Stomach (tissue), 9 donors: ENCODE measurements around the gene BCAS3. TPM values are rescaled to one million over a fixed set of nuclear protein-coding genes. Genes with fewer than 3 reads are reported as not detected.
A peak's percentile ranks its signal among the peaks of the same experiment; 100 is the strongest.

Experiments
- DNase-seq, 2 donors: peaks; one replicate each; pipeline versions ENCODE4 v3.0.0 to v3.0.0-alpha.2; 2013 to 2019
- H3K27ac ChIP-seq, 5 donors: fragments of 200-600 bp in 4 of 5; sonication (generic) in 4 of 5; one replicate each; pipeline ENCODE4 v1.5.1; 2013 to 2019; ENCODE audit warnings: mild to moderate bottlenecking in 1 of 5, moderate library complexity in 1 of 5
- H3K27me3 ChIP-seq, 3 donors: fragments of 200-600 bp; sonication (generic); one replicate each; pipeline ENCODE4 v1.5.1; 2017 to 2019; ENCODE audit warnings: mixed run types in 1 of 3
- H3K36me3 ChIP-seq, 4 donors: fragments of 200-600 bp; sonication (generic); 1 replicate in 3 of 4; 2 replicates in 1 of 4; pipeline ENCODE4 v1.5.1; 2016 to 2019
- H3K4me1 ChIP-seq, 4 donors: fragments of 200-600 bp; sonication (generic); one replicate each; pipeline ENCODE4 v1.5.1; 2016 to 2019
- H3K4me3 ChIP-seq, 4 donors: fragments of 200-600 bp; sonication (generic) in 3 of 4; one replicate each; pipeline ENCODE4 v1.5.1; 2016 to 2019; ENCODE audit warnings: mild to moderate bottlenecking in 1 of 4
- H3K9me3 ChIP-seq, 4 donors: fragments of 200-600 bp; sonication (generic); one replicate each; pipeline ENCODE4 v1.5.1; 2016 to 2019
- CTCF ChIP-seq, 7 experiments: fragments of 450-650 bp in 4 of 7; fragments of 200-600 bp in 3 of 7; sonication (generic) in 3 of 7; IDR thresholded peaks; one replicate each; pipeline ENCODE4 v1.5.1; 2016 to 2019; ENCODE audit warnings: antibody characterized with exemption in 7 of 7, control low read depth in 2 of 7, mild to moderate bottlenecking in 1 of 7
- EP300 ChIP-seq: sonication (generic); formaldehyde crosslinking; IDR thresholded peaks from one replicate; pipeline ENCODE4 v1.6.1; 2017; ENCODE audit warnings: antibody characterized with exemption
- POLR2A ChIP-seq, 4 donors: fragments of 450-650 bp; IDR thresholded peaks; one replicate each; pipeline ENCODE4 v1.6.1; 2016; ENCODE audit warnings: antibody characterized with exemption in 4 of 4, control low read depth in 2 of 4, mild to moderate bottlenecking in 1 of 4, moderate library complexity in 1 of 4
- POLR2AphosphoS5 ChIP-seq, 3 donors: sonication (generic); formaldehyde crosslinking; IDR thresholded peaks; one replicate each; pipeline ENCODE4 v1.6.1; 2016; ENCODE audit warnings: antibody characterized with exemption in 3 of 3
- WGBS, 5 donors: extraction: QIAGEN DNeasy Blood & Tissue Kit in 3 of 5; methylation state at CpG; one replicate each; pipeline versions ENCODE4 v1.1.5 to v1.1.7; 2013 to 2018; 5-methylcytosine and 5-hydroxymethylcytosine counted together
- intact Hi-C: fragments of 100-400 bp; cut with DNase I; formaldehyde crosslinking; loops from one replicate; pipeline ENCODE4 v1.15.1; 2023; ENCODE audit warnings: low total_unique reads
- polyA plus RNA-seq, 3 donors: library from polyadenylated mRNA; stranded (reverse); fragments of 200-250 nt; gene quantifications; one replicate each; pipeline ENCODE4 v1.2.3, GENCODE V29; 2013
- total RNA-seq, 5 donors: library from RNA; depleted of rRNA; stranded (reverse); fragments of >200 nt; gene quantifications; one replicate each; pipeline versions ENCODE4 v1.1.0 to v1.2.3, GENCODE V29; 2014 to 2016
- donor health status: healthy with polysubstance abuse.
- donor health status: Bipolar disorder and iron deficiency.
- donor health status: healthy.

BCAS3 gene
- total and polyA plus RNA-seq, 8 donors: 4.9 to 150 (median 25.3) TPM

GRCh38 chr17:61331178-61331577 is 653.5 kb downstream of the BCAS3 start:
- intact Hi-C loops: no loop called here
- H3K27me3 ChIP-seq: no peaks in the 10 kb centered on the region
- TF ChIP-seq POLR2AphosphoS5 (IDR thresholded peaks at IDR 0.05): no peak
- H3K36me3 ChIP-seq: no peaks in the 10 kb centered on the region
- no peak for DNase-seq
- peak overlapping the region in 1 of 5 donors; percentile 9 for H3K27ac ChIP-seq
- peaks cover 7 to 19% (median 11%) of the 10 kb centered on the region in 4 donors for H3K4me1 ChIP-seq
- WGBS, 5 donors: 36 to 54% (median 50%) methylated on average over 2 of the region's 2 CpGs
- no peaks in the 10 kb centered on the region for H3K9me3 ChIP-seq
- no peak overlapping the region for H3K4me3 ChIP-seq

- H3K27me3 ChIP-seq: no peaks in the 10 kb centered on the region
- TF ChIP-seq CTCF (IDR thresholded peaks at IDR 0.05): no peak
- TF ChIP-seq POLR2A (IDR thresholded peaks at IDR 0.05): no peak
- TF ChIP-seq EP300: no peak
- TF ChIP-seq POLR2AphosphoS5 (IDR thresholded peaks at IDR 0.05): no peak
- no peak overlapping the region for H3K27ac ChIP-seq
- WGBS, 5 donors: 85 to 96% (median 95%) methylated on average over 9 of the region's 9 CpGs
- intact Hi-C loops: no loop called here
- H3K36me3 ChIP-seq: no peaks in the 10 kb centered on the region
- peaks cover 9 to 26% (median 17%) of the 10 kb centered on the region in 4 donors for H3K4me1 ChIP-seq
- DNase-seq: no peak
- no peak overlapping the region for H3K4me3 ChIP-seq
- no peaks in the 10 kb centered on the region for H3K9me3 ChIP-seq
Observed at GRCh38 chr17:61331886-61332285, 654.2 kb downstream of the BCAS3 start.

GRCh38 chr17:61333136-61333535 is 655.5 kb downstream of the BCAS3 start:
- no peaks in the 10 kb centered on the region for H3K9me3 ChIP-seq
- TF ChIP-seq POLR2A (IDR thresholded peaks at IDR 0.05): no peak
- TF ChIP-seq POLR2AphosphoS5 (IDR thresholded peaks at IDR 0.05): no peak
- TF ChIP-seq EP300: no peak
- TF ChIP-seq CTCF (IDR thresholded peaks at IDR 0.05): no peak
- peaks cover 0 to 10% (median 0%) of the 10 kb centered on the region in 3 donors for H3K27me3 ChIP-seq
- no peak overlapping the region for H3K27ac ChIP-seq
- H3K4me3 ChIP-seq: no peak overlapping the region
- intact Hi-C loops: no loop called here
- WGBS, 5 donors: 84 to 97% (median 93%) methylated on average over 6 to 8 of the region's 8 CpGs
- no peak for DNase-seq
- peaks cover 13 to 39% (median 24%) of the 10 kb centered on the region in 4 donors for H3K4me1 ChIP-seq
- H3K36me3 ChIP-seq: no peaks in the 10 kb centered on the region

- Histone ChIP-seq H3K4me3 (no peak overlapping the region), H3K27ac (peak overlapping the region in 2 of 5 donors; percentile 33 to 70), H3K36me3 (no peaks in the 10 kb centered on the region), H3K4me1 (peaks cover 16 to 49% (median 29%) of the 10 kb centered on the region in 4 donors), H3K9me3 (no peaks in the 10 kb centered on the region), H3K27me3 (peaks cover 0 to 13% (median 0%) of the 10 kb centered on the region in 3 donors)
- no peak for TF ChIP-seq EP300
- TF ChIP-seq CTCF (IDR thresholded peaks at IDR 0.05): no peak
- intact Hi-C loops: no loop called here
- DNase-seq: no peak
- 89 to 96% (median 94%) methylated on average over 5 of the region's 5 CpGs for WGBS, 5 donors
Observed at GRCh38 chr17:61334673-61335072, 657.0 kb downstream of the BCAS3 start.

- WGBS, 5 donors: 58 to 76% (median 69%) methylated on average over 6 to 8 of the region's 8 CpGs
- peaks cover 0 to 13% (median 0%) of the 10 kb centered on the region in 3 donors for H3K27me3 ChIP-seq
- no peak for DNase-seq
- peak overlapping the region in 4 of 5 donors; percentile 26 to 78 (median 48) for H3K27ac ChIP-seq
- intact Hi-C loops: no loop called here
- TF ChIP-seq POLR2A (IDR thresholded peaks at IDR 0.05) (no peak), EP300 (no peak), CTCF (IDR thresholded peaks at IDR 0.05) (no peak), POLR2AphosphoS5 (IDR thresholded peaks at IDR 0.05) (peak in 1 of 3 donors; percentile 17)
- no peak overlapping the region for H3K4me3 ChIP-seq
- H3K4me1 ChIP-seq: peaks cover 16 to 49% (median 29%) of the 10 kb centered on the region in 4 donors
- H3K9me3 ChIP-seq: no peaks in the 10 kb centered on the region
- H3K36me3 ChIP-seq: no peaks in the 10 kb centered on the region
Observed at GRCh38 chr17:61335105-61335844, 657.6 kb downstream of the BCAS3 start.
